ENCODE measurements around the gene TULP1. TPM values are rescaled to one million over a fixed set of nuclear protein-coding genes. Genes with fewer than 3 reads are reported as not detected.
A peak's percentile ranks its signal among the peaks of the same experiment; 100 is the strongest.

Gene TULP1
- total RNA-seq, 1 donor from 2014 or later, result not detected

- no peak for TF ChIP-seq CTCF (conservative IDR thresholded peaks at IDR 0.05)
- Mint-ChIP-seq H3K27me3 (ENCODE audit: low read depth) (no peaks in the 10 kb centered on the region), H3K27ac (ENCODE audit: unreplicated experiment) (no peak overlapping the region), H3K36me3 (ENCODE audit: low read depth) (peaks cover 3% of the 10 kb centered on the region), H3K4me3 (no peak overlapping the region), H3K9me3 (peaks cover 2% of the 10 kb centered on the region), H3K4me1 (no peaks in the 10 kb centered on the region)
- DNase-seq (ENCODE audit: low read depth, low spot score), result no peak
Measured at GRCh38 chr6:35553315-35553714, 40.6 kb upstream of the TULP1 start.

- Mint-ChIP-seq H3K27me3 (ENCODE audit: low read depth) (no peaks in the 10 kb centered on the region), H3K9me3 (peaks cover 2% of the 10 kb centered on the region), H3K4me1 (no peaks in the 10 kb centered on the region), H3K27ac (ENCODE audit: unreplicated experiment) (no peak overlapping the region), H3K36me3 (ENCODE audit: low read depth) (peaks cover 3% of the 10 kb centered on the region), H3K4me3 (no peak overlapping the region)
- TF ChIP-seq CTCF (conservative IDR thresholded peaks at IDR 0.05), result peak; percentile 79
- peak; percentile 26 for DNase-seq (ENCODE audit: low read depth, low spot score)
Measured at GRCh38 chr6:35552285-35552917, 39.7 kb upstream of the TULP1 start.

- Mint-ChIP-seq H3K9me3 (peaks cover 2% of the 10 kb centered on the region), H3K27me3 (ENCODE audit: low read depth) (no peaks in the 10 kb centered on the region), H3K4me1 (no peaks in the 10 kb centered on the region), H3K36me3 (ENCODE audit: low read depth) (peaks cover 3% of the 10 kb centered on the region), H3K27ac (ENCODE audit: unreplicated experiment) (no peak overlapping the region), H3K4me3 (no peak overlapping the region)
- DNase-seq (ENCODE audit: low read depth, low spot score), result no peak
- TF ChIP-seq CTCF (conservative IDR thresholded peaks at IDR 0.05), result no peak
Measured at GRCh38 chr6:35550437-35550836, 37.7 kb upstream of the TULP1 start.

- Mint-ChIP-seq H3K36me3 (ENCODE audit: low read depth) (peaks cover 3% of the 10 kb centered on the region), H3K9me3 (peaks cover 2% of the 10 kb centered on the region), H3K27me3 (ENCODE audit: low read depth) (no peaks in the 10 kb centered on the region), H3K4me3 (no peak overlapping the region), H3K4me1 (no peaks in the 10 kb centered on the region), H3K27ac (ENCODE audit: unreplicated experiment) (peak overlapping the region; percentile 0)
- no peak for TF ChIP-seq CTCF (conservative IDR thresholded peaks at IDR 0.05)
- DNase-seq (ENCODE audit: low read depth, low spot score), result no peak
Measured at GRCh38 chr6:35547676-35548075, 35.0 kb upstream of the TULP1 start.

GRCh38 chr6:35544769-35545361, 32.2 kb upstream of the TULP1 start:
- Mint-ChIP-seq H3K9me3 (no peaks in the 10 kb centered on the region), H3K36me3 (ENCODE audit: low read depth) (no peaks in the 10 kb centered on the region), H3K4me3 (no peak overlapping the region), H3K27ac (ENCODE audit: unreplicated experiment) (no peak overlapping the region), H3K27me3 (ENCODE audit: low read depth) (no peaks in the 10 kb centered on the region), H3K4me1 (no peaks in the 10 kb centered on the region)
- DNase-seq (ENCODE audit: low read depth, low spot score), result no peak
- TF ChIP-seq CTCF (conservative IDR thresholded peaks at IDR 0.05), result no peak
